Right forelimb (tissue), 1 donor: ENCODE results near the gene TOX2.

ENCODE experiments used
- DNase-seq: peaks from one replicate; pipeline ENCODE4 v3.0.0-alpha.2; 2018

Gene TOX2

GRCh38 chr20:44068316-44069201 lies 153.9 kb downstream of the TOX2 start:
- DNase-seq = no peak

GRCh38 chr20:44069203-44070011 lies 154.8 kb downstream of the TOX2 start:
- DNase-seq = no peak

GRCh38 chr20:44070139-44070900 lies 155.7 kb downstream of the TOX2 start:
- DNase-seq = no peak

GRCh38 chr20:44071057-44071456 lies 156.4 kb downstream of the TOX2 start:
- DNase-seq = no peak

- DNase-seq = no peak
These were observed 157.0 kb downstream of the TOX2 start for GRCh38 chr20:44071526-44072111.

GRCh38 chr20:44072384-44072783 lies 157.7 kb downstream of the TOX2 start:
- DNase-seq = no peak

- no peak for DNase-seq
These were observed 158.5 kb downstream of the TOX2 start for GRCh38 chr20:44073011-44073674.

GRCh38 chr20:44073675-44074071 lies 159.0 kb downstream of the TOX2 start:
- DNase-seq = no peak

- no peak for DNase-seq
These were observed 159.8 kb downstream of the TOX2 start for GRCh38 chr20:44074252-44075151.

GRCh38 chr20:44075191-44075949 lies 160.7 kb downstream of the TOX2 start:
- DNase-seq = no peak

- no peak for DNase-seq
These were observed 161.2 kb downstream of the TOX2 start for GRCh38 chr20:44075950-44076232.

GRCh38 chr20:44079291-44079690 lies 164.6 kb downstream of the TOX2 start:
- no peak for DNase-seq

GRCh38 chr20:44080064-44080463 lies 165.4 kb downstream of the TOX2 start:
- DNase-seq = no peak

- peak; percentile 78 for DNase-seq
These were observed 166.1 kb downstream of the TOX2 start for GRCh38 chr20:44080646-44081267.

GRCh38 chr20:44081476-44081875 lies 166.8 kb downstream of the TOX2 start:
- no peak for DNase-seq

- DNase-seq = no peak
These were observed 167.2 kb downstream of the TOX2 start for GRCh38 chr20:44081888-44082287.

GRCh38 chr20:44083220-44083933 lies 168.7 kb downstream of the TOX2 start:
- no peak for DNase-seq

GRCh38 chr20:44084439-44084838 lies 169.8 kb downstream of the TOX2 start:
- DNase-seq = no peak

- no peak for DNase-seq
These were observed 170.2 kb downstream of the TOX2 start for GRCh38 chr20:44084891-44085290.
